ENCODE measurements around the gene FAM170B.

Gene FAM170B

DNA sequence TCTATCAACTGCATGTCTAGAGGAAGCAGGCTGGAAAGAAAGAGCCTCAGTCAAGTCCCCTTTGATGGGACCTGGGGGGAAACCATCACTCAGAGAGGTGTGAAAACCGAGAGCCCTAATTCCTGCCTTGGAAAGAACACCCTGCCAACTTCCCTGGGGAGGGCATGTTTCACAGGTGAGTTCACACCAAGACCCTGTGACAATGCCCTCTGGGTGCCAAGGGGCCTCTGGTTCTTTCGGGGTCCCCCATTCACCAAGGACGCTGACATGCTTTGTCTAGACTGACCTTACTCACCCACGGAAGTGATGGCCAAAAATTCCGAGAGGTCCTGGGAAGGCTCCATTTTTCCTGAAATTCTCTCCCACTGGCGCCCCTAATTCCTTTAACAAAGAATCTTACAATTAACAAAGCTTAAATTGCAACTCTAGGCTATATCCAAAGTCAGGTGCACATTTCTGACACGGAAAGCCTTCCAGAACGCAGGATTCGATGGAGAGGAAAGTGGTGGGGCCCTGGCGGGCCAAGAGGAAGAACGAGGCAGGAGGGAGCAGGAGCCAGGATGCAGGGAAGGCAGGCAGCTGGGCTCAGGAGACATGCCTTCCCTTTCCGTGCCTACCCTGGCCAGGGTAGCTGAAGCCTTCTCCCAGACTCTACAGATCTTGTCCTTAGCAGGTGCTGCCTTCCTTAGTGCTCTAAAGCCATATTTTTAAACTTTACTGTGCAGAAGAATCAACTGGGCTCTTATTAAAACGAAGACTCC, 42.2 kb downstream of the FAM170B start:
- ChIA-PET CTCF (no interaction called here), POLR2A (no interaction called here)
- TF ChIP-seq, protein P1, sequence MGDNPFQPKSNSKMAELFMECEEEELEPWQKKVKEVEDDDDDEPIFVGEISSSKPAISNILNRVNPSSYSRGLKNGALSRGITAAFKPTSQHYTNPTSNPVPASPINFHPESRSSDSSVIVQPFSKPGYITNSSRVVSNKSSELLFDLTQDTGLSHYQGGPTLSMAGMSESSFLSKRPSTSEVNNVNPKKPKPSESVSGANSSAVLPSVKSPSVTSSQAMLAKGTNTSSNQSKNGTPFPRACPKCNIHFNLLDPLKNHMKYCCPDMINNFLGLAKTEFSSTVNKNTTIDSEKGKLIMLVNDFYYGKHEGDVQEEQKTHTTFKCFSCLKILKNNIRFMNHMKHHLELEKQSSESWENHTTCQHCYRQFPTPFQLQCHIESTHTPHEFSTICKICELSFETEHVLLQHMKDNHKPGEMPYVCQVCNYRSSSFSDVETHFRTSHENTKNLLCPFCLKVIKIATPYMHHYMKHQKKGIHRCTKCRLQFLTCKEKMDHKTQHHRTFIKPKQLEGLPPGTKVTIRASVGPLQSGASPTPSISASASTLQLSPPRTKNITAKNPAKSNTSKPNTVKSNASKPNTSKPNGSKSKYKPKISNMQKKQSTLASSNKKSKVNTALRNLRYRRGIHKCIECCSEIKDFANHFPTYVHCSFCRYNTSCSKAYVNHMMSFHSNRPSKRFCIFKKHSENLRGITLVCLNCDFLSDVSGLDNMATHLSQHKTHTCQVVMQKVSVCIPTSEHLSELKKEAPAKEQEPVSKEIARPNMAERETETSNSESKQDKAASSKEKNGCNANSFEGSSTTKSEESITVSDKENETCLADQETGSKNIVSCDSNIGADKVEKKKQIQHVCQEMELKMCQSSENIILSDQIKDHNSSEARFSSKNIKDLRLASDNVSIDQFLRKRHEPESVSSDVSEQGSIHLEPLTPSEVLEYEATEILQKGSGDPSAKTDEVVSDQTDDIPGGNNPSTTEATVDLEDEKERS (tag by site-specific recombination; IDR thresholded peaks at IDR 0.05), result no peak
- TF ChIP-seq, protein P2, sequence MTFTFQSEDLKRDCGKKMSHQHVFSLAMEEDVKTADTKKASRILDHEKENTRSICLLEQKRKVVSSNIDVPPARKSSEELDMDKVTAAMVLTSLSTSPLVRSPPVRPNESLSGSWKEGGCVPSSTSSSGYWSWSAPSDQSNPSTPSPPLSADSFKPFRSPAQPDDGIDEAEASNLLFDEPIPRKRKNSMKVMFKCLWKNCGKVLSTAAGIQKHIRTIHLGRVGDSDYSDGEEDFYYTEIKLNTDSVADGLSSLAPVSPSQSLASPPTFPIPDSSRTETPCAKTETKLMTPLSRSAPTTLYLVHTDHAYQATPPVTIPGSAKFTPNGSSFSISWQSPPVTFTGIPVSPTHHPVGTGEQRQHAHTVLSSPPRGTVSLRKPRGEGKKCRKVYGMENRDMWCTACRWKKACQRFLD (tag by site-specific recombination; IDR thresholded peaks at IDR 0.05), result no peak
- TF ChIP-seq, protein P3, sequence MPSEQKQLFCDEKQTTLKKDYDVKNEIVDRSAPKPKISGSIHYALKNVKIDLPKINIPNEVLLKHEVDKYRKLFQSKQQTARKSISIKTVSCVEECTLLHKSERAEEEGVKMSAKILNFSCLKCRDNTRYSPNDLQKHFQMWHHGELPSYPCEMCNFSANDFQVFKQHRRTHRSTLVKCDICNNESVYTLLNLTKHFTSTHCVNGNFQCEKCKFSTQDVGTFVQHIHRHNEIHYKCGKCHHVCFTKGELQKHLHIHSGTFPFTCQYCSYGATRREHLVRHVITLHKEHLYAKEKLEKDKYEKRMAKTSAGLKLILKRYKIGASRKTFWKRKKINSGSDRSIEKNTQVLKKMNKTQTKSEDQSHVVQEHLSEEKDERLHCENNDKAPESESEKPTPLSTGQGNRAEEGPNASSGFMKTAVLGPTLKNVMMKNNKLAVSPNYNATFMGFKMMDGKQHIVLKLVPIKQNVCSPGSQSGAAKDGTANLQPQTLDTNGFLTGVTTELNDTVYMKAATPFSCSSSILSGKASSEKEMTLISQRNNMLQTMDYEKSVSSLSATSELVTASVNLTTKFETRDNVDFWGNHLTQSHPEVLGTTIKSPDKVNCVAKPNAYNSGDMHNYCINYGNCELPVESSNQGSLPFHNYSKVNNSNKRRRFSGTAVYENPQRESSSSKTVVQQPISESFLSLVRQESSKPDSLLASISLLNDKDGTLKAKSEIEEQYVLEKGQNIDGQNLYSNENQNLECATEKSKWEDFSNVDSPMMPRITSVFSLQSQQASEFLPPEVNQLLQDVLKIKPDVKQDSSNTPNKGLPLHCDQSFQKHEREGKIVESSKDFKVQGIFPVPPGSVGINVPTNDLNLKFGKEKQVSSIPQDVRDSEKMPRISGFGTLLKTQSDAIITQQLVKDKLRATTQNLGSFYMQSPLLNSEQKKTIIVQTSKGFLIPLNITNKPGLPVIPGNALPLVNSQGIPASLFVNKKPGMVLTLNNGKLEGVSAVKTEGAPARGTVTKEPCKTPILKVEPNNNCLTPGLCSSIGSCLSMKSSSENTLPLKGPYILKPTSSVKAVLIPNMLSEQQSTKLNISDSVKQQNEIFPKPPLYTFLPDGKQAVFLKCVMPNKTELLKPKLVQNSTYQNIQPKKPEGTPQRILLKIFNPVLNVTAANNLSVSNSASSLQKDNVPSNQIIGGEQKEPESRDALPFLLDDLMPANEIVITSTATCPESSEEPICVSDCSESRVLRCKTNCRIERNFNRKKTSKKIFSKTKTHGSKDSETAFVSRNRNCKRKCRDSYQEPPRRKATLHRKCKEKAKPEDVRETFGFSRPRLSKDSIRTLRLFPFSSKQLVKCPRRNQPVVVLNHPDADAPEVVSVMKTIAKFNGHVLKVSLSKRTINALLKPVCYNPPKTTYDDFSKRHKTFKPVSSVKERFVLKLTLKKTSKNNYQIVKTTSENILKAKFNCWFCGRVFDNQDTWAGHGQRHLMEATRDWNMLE (tag by site-specific recombination; conservative IDR thresholded peaks at IDR 0.05; ENCODE audit: low read depth), result no peak
- no peak overlapping the region for H3K27ac ChIP-seq (ENCODE audit: extremely low read depth, low read depth, low read length)
- no peaks in the 10 kb centered on the region for H3K4me1 ChIP-seq (ENCODE audit: control insufficient read depth, insufficient read depth, low read length)
- H3K4me3 ChIP-seq (ENCODE audit: low read depth, low read length), result no peak overlapping the region
- no peaks in the 10 kb centered on the region for H3K36me3 ChIP-seq (ENCODE audit: control insufficient read depth in 2 of 2, insufficient read depth in 1 of 2, low read length in 2 of 2)
- H3K9me3 ChIP-seq (ENCODE audit: control insufficient read depth, insufficient read depth, low read depth, low read length), result no peaks in the 10 kb centered on the region

DNA sequence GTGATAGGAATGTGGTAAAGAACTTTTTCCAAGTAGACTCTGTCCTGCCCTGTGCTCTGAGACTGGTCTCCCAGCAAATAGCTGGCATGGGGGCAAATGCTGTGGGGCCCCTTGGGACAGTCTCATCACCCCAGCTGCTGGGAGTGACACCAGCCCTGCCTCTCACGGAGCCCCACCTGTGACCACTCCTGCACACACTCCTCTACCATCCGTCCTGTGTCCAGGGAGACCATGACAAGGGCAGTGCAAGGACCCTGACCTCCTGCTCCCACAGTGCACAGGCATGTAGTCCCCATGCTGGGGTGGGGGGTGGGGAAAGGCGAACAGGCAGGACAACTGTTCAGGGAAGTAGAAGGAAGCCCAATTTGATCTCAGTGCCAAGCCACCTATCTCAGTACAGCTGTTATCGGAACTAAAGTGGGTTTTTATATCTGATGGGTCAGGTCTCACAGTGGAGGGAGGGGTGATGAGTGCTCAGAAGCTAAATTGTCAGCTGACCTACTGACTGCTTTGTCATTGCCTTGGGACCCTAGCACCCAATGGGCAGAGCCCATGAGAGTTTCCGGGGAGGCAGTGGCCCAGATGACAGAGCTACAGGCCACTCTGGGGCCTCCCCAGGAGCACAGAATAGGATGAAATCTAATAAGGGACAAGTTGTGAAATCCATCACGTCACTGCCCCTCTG, 43.0 kb downstream of the FAM170B start:
- no peak overlapping the region for H3K27ac ChIP-seq (ENCODE audit: extremely low read depth, low read depth, low read length)
- H3K36me3 ChIP-seq (ENCODE audit: control insufficient read depth in 2 of 2, insufficient read depth in 1 of 2, low read length in 2 of 2), result no peaks in the 10 kb centered on the region
- H3K4me3 ChIP-seq (ENCODE audit: low read depth, low read length), result no peak overlapping the region
- POLR2A ChIA-PET, result no interaction called here
- H3K4me1 ChIP-seq (ENCODE audit: control insufficient read depth, insufficient read depth, low read length), result no peaks in the 10 kb centered on the region
- no peaks in the 10 kb centered on the region for H3K9me3 ChIP-seq (ENCODE audit: control insufficient read depth, insufficient read depth, low read depth, low read length)
- CTCF ChIA-PET, result no interaction called here
- TF ChIP-seq ZIC2 (tag by site-specific recombination; IDR thresholded peaks at IDR 0.05) (no peak), ZNF311 (tag by site-specific recombination; IDR thresholded peaks at IDR 0.05; ENCODE audit: borderline replicate concordance) (no peak), ZEB2 (tag by site-specific recombination; IDR thresholded peaks at IDR 0.05) (no peak), ZNF202 (tag by site-specific recombination; IDR thresholded peaks at IDR 0.05; ENCODE audit: borderline replicate concordance) (no peak), ZNF341 (tag by site-specific recombination; IDR thresholded peaks at IDR 0.05; ENCODE audit: low read depth) (no peak), ZNF133 (tag by site-specific recombination; IDR thresholded peaks at IDR 0.05) (no peak), OVOL3 (tag by site-specific recombination; IDR thresholded peaks at IDR 0.05) (no peak), GLI2 (tag by site-specific recombination; IDR thresholded peaks at IDR 0.05; ENCODE audit: borderline replicate concordance, low read depth) (no peak)
- TF ChIP-seq, protein P4, sequence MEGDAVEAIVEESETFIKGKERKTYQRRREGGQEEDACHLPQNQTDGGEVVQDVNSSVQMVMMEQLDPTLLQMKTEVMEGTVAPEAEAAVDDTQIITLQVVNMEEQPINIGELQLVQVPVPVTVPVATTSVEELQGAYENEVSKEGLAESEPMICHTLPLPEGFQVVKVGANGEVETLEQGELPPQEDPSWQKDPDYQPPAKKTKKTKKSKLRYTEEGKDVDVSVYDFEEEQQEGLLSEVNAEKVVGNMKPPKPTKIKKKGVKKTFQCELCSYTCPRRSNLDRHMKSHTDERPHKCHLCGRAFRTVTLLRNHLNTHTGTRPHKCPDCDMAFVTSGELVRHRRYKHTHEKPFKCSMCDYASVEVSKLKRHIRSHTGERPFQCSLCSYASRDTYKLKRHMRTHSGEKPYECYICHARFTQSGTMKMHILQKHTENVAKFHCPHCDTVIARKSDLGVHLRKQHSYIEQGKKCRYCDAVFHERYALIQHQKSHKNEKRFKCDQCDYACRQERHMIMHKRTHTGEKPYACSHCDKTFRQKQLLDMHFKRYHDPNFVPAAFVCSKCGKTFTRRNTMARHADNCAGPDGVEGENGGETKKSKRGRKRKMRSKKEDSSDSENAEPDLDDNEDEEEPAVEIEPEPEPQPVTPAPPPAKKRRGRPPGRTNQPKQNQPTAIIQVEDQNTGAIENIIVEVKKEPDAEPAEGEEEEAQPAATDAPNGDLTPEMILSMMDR (tag by site-specific recombination; IDR thresholded peaks at IDR 0.05), result no peak
- TF ChIP-seq, protein P5, sequence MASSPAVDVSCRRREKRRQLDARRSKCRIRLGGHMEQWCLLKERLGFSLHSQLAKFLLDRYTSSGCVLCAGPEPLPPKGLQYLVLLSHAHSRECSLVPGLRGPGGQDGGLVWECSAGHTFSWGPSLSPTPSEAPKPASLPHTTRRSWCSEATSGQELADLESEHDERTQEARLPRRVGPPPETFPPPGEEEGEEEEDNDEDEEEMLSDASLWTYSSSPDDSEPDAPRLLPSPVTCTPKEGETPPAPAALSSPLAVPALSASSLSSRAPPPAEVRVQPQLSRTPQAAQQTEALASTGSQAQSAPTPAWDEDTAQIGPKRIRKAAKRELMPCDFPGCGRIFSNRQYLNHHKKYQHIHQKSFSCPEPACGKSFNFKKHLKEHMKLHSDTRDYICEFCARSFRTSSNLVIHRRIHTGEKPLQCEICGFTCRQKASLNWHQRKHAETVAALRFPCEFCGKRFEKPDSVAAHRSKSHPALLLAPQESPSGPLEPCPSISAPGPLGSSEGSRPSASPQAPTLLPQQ (tag by site-specific recombination; IDR thresholded peaks at IDR 0.05), result no peak
- TF ChIP-seq, protein P6, sequence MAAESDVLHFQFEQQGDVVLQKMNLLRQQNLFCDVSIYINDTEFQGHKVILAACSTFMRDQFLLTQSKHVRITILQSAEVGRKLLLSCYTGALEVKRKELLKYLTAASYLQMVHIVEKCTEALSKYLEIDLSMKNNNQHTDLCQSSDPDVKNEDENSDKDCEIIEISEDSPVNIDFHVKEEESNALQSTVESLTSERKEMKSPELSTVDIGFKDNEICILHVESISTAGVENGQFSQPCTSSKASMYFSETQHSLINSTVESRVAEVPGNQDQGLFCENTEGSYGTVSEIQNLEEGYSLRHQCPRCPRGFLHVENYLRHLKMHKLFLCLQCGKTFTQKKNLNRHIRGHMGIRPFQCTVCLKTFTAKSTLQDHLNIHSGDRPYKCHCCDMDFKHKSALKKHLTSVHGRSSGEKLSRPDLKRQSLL (tag by site-specific recombination; IDR thresholded peaks at IDR 0.05), result no peak
- TF ChIP-seq, protein P7, sequence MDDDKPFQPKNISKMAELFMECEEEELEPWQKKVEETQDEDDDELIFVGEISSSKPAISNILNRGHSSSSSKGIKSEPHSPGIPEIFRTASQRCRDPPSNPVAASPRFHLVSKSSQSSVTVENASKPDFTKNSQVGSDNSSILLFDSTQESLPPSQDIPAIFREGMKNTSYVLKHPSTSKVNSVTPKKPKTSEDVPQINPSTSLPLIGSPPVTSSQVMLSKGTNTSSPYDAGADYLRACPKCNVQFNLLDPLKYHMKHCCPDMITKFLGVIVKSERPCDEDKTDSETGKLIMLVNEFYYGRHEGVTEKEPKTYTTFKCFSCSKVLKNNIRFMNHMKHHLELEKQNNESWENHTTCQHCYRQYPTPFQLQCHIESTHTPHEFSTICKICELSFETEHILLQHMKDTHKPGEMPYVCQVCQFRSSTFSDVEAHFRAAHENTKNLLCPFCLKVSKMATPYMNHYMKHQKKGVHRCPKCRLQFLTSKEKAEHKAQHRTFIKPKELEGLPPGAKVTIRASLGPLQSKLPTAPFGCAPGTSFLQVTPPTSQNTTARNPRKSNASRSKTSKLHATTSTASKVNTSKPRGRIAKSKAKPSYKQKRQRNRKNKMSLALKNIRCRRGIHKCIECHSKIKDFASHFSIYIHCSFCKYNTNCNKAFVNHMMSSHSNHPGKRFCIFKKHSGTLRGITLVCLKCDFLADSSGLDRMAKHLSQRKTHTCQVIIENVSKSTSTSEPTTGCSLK (tag by site-specific recombination; IDR thresholded peaks at IDR 0.05), result no peak
